HG03521 (cell line): ENCODE results near the gene MTFP1.
"Not testable (repeated sequence)": the region's sequence is repeated elsewhere in the genome, so short reads cannot be mapped to it uniquely, and the experiment has no call there.

Experiments used
- ATAC-seq: cut with Tn5 transposase; IDR thresholded peaks from one replicate; pipeline ENCODE4 v1.9.1; 2021; ENCODE audit warnings: mild to moderate bottlenecking, moderate library complexity; ENCODE audit not compliant: unreplicated experiment

MTFP1 gene

GRCh38 chr22:30425327-30425615, 297 bp upstream of the MTFP1 start:
- ATAC-seq = no peak

GRCh38 chr22:30426388-30427353, 1.1 kb downstream of the MTFP1 start:
- ATAC-seq = no peak

DNA sequence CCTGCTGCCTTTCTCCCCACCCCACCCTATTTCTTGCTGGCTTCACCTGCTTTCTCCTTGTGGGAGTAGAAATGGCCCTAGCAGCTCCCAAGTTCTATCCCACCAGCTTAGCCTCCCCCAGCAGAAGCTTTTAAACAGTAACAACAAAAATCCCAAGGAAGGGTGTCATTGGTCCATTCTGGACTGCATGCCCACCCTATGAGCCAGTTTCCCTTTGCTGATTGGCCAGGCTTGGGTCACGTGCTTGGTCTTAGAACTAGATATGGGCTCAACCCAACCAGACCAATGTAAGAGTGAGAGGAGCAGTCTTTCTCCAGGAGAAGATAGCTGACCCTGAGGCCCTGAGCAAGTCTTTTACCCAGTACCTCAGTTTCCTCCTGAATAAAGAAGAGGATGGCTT, 2.3 kb downstream of the MTFP1 start:
- ATAC-seq = no peak

DNA sequence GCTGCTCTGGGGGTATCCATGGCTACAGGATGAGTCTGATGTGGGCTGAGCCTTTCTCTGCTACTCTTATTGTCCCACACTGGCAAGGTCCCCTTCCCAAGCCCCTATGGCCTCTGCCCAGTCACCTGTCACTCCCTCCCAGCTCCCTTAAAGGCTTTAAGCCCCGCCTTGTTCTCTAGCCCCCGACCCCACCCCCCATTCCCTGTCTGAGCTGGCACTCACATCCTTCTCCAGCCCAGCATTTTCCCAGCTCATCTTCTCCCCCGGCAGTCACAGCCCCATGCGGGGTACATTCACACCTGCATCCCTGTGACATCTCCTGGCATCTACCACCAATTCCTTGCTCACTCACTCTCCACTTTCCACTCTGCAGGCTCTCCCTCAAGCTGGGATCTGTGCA, 4.3 kb downstream of the MTFP1 start:
- ATAC-seq = no peak

DNA sequence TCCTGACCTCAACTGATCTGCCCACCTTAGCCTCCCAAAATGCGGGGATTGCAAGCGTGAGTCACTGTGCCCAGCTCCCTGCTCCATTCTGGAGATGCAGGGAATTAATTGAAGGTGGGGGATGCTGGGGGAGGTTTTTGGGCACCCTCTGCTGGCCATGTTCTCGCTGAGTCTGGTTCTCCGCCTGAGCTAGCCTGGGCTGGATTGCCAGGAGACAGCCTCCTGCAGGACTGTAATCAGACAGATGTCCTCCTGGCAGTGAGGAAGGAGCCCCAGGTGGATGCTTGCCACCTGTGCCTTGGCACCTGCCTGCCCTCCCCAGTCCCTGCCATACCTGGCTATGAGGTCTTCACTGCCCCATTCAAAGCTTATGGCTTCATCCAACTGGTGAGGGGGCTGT, 5.4 kb downstream of the MTFP1 start:
- ATAC-seq = no peak

GRCh38 chr22:30432096-30432495, 6.5 kb downstream of the MTFP1 start:
- ATAC-seq = no peak

DNA sequence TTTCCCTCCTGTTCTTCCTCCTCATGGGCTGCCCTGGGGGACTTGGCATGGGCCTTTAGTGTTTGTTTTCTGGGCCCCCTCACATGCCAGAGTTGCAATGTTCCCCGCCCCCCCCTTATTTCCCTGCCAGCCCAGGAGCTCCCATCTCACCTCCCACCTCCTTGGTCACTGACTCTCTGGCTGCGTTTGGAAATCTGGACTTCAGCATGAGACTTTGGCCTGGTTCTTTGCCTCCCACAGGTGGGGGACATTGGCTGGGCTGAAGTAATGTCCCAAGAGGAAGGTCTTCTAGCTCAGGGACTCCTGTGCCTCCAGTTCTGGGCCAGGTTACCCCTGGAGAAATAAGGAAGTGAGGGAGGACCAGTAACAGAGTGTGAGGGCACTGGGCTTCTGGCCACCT, 7.0 kb downstream of the MTFP1 start:
- ATAC-seq = no peak

DNA sequence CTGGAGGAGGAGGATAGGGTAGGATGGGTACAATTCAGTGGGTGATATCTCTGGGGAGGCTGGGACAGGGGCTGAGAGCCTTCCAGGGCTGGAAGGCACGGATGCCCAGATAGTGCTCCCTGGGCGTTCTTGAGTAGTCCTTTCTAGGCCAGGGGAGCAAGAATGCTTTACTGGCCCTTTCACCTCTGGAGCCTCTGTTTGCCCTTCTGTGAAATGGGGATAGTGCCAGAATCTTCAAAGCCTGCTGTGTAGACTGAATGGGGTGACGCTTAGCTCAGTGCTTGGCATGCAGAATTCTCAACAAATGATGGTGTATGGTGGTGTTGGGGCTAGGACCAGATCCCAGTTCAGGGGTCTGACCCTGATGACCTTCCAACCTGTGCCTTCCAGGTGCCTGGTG, 7.7 kb downstream of the MTFP1 start:
- ATAC-seq = no peak

GRCh38 chr22:30433773-30434172, 8.2 kb downstream of the MTFP1 start:
- no peak for ATAC-seq

GRCh38 chr22:30434843-30435242, 9.3 kb downstream of the MTFP1 start:
- ATAC-seq = no peak

DNA sequence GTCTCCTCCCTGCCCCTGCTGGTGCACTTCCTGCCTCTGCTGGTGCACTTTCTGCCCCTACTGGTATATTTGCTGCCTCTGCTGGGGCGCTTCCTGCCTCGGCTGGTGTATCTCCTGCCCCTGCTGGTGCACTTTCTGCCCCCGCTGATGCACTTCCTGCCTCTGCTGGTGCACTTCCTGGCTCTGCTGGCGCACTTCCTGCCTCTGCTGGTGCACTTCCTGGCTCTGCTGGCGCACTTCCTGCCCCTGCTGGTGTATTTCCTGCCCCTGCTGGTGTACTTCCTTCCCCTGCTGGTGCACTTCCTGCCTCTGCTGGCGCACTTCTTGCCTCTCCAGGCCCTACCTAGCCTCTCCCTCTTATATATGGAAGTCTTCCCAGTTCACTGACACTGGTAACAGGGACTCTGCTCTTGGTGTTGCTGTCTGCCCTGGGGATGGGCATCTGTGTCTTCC, 10.1 kb downstream of the MTFP1 start:
- no peak for ATAC-seq

GRCh38 chr22:30436196-30436595, 10.6 kb downstream of the MTFP1 start:
- no peak for ATAC-seq

DNA sequence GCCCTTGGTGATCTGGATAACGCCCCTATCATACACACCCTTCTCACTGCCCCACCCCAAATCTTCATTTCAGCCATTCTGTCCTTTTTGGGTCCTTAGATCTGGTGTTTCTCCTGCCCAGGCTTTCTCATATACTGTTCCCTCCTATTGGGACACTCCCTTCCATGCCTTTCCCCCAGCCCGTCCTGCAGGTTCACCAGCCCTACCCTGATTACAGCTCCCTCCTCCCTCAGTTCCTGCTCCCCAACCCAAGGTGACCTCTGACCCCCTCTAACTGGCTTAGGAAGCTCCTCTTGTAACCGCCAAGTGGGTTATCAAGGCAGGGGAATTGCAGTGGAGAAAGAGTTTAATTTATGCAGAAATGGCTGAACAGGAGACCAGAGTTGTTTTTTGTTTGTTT, 13.0 kb downstream of the MTFP1 start:
- ATAC-seq = no peak

- no peak for ATAC-seq
Measured at GRCh38 chr22:30439226-30439625, 13.7 kb downstream of the MTFP1 start.

DNA sequence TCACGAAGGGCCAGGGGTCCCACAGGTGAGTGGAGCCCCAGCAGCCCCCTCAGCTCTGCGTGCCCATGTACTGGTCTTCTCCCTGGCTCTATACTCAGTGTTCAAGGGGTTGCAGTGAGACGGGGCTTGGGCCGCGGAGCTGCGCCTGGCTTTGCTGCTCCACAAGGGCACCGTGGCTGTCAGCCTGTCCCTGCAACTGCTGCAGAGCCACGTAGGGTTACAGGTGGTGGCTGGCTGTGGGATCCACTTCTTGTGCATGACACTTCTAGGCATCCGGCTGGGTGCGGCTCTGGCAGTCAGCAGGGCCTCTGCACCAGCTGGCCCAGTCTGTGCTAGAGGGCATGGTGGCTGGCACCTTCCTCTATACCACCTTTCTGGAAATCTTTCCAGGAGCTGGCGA, 14.3 kb downstream of the MTFP1 start:
- ATAC-seq = no peak

DNA sequence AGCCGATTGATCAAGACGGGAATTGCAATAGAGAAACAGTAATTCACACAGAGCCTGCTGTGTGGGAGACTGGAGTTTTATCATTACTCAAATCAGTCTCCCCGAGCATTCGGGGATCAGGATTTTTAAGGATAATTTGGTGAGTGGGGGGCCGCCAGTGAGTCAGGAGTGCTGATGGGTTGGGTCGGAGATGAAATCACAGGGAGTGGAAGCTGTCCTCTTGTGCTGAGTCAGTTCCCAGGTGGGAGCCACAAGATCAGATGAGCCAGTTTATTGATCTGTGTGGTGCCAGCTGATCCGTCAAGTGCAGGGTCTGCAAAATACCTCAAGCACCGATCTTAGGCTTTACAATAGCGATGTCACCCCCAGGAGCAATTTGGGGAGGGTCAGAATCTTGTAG, 15.5 kb downstream of the MTFP1 start:
- no peak for ATAC-seq

- ATAC-seq = no peak
Measured at GRCh38 chr22:30444632-30445437, 19.3 kb downstream of the MTFP1 start.

DNA sequence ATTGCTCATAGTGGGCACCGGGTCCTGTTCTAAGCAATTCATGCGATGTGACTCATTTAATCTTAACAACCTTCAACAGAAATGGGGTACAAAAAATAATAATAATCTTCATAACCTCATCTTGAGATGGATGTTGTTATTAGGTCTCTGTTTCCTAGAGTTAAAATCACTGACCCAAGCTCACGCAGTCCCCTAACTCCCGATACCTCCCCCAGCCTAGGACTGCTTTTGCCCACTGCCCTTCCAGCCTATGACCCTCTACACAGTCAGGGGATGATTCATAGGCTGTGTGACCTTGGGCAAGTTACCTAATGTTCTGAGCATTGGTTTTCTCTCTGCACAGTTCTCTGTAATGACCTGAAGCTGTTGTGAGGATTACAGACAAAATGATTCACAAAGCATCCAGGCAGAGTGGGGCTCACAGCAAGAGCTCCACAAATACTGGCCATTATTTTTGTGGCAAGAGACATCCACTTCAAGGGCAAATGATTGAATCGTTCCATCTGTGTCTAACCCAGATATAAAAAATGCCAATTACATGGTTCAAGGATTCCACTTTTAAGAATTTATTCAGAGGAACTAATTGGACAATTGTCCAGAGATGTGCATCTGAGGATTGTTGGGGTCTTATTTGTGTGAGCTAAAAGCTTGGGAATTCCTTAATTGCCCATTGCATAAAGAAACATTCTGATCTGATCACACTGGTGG, 20.0 kb downstream of the MTFP1 start:
- no peak for ATAC-seq

GRCh38 chr22:30447656-30448055, 22.1 kb downstream of the MTFP1 start:
- no peak for ATAC-seq

GRCh38 chr22:30451488-30451887, 25.9 kb downstream of the MTFP1 start:
- ATAC-seq = not testable (repeated sequence)

GRCh38 chr22:30452861-30453260, 27.3 kb downstream of the MTFP1 start:
- ATAC-seq = no peak
